GM19023 (cell line): ENCODE measurements around the gene PSMB7.
"Not testable (repeated sequence)": the region's sequence is repeated elsewhere in the genome, so short reads cannot be mapped to it uniquely, and the experiment has no call there.

Source experiments
- ATAC-seq: cut with Tn5 transposase; IDR thresholded peaks from one replicate; pipeline ENCODE4 v1.9.1; 2021; ENCODE audit warnings: mild to moderate bottlenecking, moderate library complexity; ENCODE audit not compliant: unreplicated experiment

The PSMB7 gene

GRCh38 chr9:124444166-124444565 is 28.9 kb upstream of the PSMB7 start:
- ATAC-seq: no peak

- no peak for ATAC-seq
These were observed 28.4 kb upstream of the PSMB7 start for GRCh38 chr9:124443625-124444024.

- no peak for ATAC-seq
These were observed 27.6 kb upstream of the PSMB7 start for GRCh38 chr9:124442826-124443225.

GRCh38 chr9:124442379-124442778 is 27.1 kb upstream of the PSMB7 start:
- no peak for ATAC-seq

- ATAC-seq: no peak
These were observed 26.0 kb upstream of the PSMB7 start for GRCh38 chr9:124441291-124441690.

GRCh38 chr9:124440786-124441185 is 25.5 kb upstream of the PSMB7 start:
- ATAC-seq: no peak

- no peak for ATAC-seq
These were observed 24.5 kb upstream of the PSMB7 start for GRCh38 chr9:124439686-124440243.

- ATAC-seq: no peak
These were observed 23.8 kb upstream of the PSMB7 start for GRCh38 chr9:124439086-124439485.

- ATAC-seq: no peak
These were observed 22.8 kb upstream of the PSMB7 start for GRCh38 chr9:124438091-124438490.

- no peak for ATAC-seq
These were observed 21.8 kb upstream of the PSMB7 start for GRCh38 chr9:124437086-124437485.

GRCh38 chr9:124436320-124436719 is 21.1 kb upstream of the PSMB7 start:
- no peak for ATAC-seq

GRCh38 chr9:124429530-124429867 is 14.3 kb upstream of the PSMB7 start:
- ATAC-seq: no peak

- ATAC-seq: no peak
These were observed 13.7 kb upstream of the PSMB7 start for GRCh38 chr9:124428751-124429529.

- ATAC-seq: no peak
These were observed 12.0 kb upstream of the PSMB7 start for GRCh38 chr9:124427281-124427680.

- ATAC-seq: no peak
These were observed 11.1 kb upstream of the PSMB7 start for GRCh38 chr9:124426361-124426760.

GRCh38 chr9:124425733-124426132 is 10.5 kb upstream of the PSMB7 start:
- ATAC-seq: not testable (repeated sequence)

- ATAC-seq: no peak
These were observed 8.3 kb upstream of the PSMB7 start for GRCh38 chr9:124423591-124423990.

GRCh38 chr9:124423155-124423554 is 7.9 kb upstream of the PSMB7 start:
- ATAC-seq: no peak

GRCh38 chr9:124420991-124421543 is 5.8 kb upstream of the PSMB7 start:
- no peak for ATAC-seq

- no peak for ATAC-seq
These were observed 4.7 kb upstream of the PSMB7 start for GRCh38 chr9:124419832-124420489.

- no peak for ATAC-seq
These were observed 726 bp upstream of the PSMB7 start for GRCh38 chr9:124415852-124416484.

- ATAC-seq: no peak
These were observed 630 bp downstream of the PSMB7 start for GRCh38 chr9:124414612-124415011.
